Breast epithelium (tissue), 4 donors: ENCODE results near the gene KCNG4. TPM values are rescaled to one million over a fixed set of nuclear protein-coding genes. Genes with fewer than 3 reads are reported as not detected.
A peak's percentile ranks its signal among the peaks of the same experiment; 100 is the strongest.

Experiments used
- DNase-seq, 2 donors: peaks; one replicate each; pipeline ENCODE4 v3.0.0-alpha.2; 2019; ENCODE audit warnings: low spot score in 2 of 2
- H3K27ac ChIP-seq, 2 donors: fragments of 200-600 bp; sonication (generic) in 1 of 2; one replicate each; pipeline ENCODE4 v1.5.1; 2016 to 2019; ENCODE audit warnings: mild to moderate bottlenecking in 1 of 2
- H3K27me3 ChIP-seq, 2 donors: fragments of 200-600 bp; sonication (generic) in 1 of 2; one replicate each; pipeline versions ENCODE4 v1.5.1 to v1.6.0; 2017 to 2019; ENCODE audit warnings: control low read depth in 1 of 2, mild to moderate bottlenecking in 1 of 2
- H3K36me3 ChIP-seq: fragments of 200-600 bp; one replicate; pipeline ENCODE4 v1.5.1; 2019
- H3K4me1 ChIP-seq, 2 donors: fragments of 200-600 bp; sonication (generic); one replicate each; pipeline ENCODE4 v1.5.1; 2016 to 2019; ENCODE audit warnings: control low read depth in 1 of 2
- H3K4me3 ChIP-seq, 3 donors: fragments of 200-600 bp; sonication (generic); 1 replicate in 2 of 3; 2 replicates in 1 of 3; pipeline ENCODE4 v1.5.1; 2016 to 2019; ENCODE audit warnings: mild to moderate bottlenecking in 3 of 3, moderate library complexity in 2 of 3
- H3K9me3 ChIP-seq, 2 donors: fragments of 200-600 bp; sonication (generic) in 1 of 2; one replicate each; pipeline ENCODE4 v1.5.1; 2016 to 2019; ENCODE audit warnings: control low read depth in 1 of 2
- POLR2A ChIP-seq: fragments of 450-650 bp; IDR thresholded peaks from one replicate; pipeline ENCODE4 v1.6.1; 2016; ENCODE audit warnings: antibody characterized with exemption, mild to moderate bottlenecking, moderate library complexity
- POLR2AphosphoS5 ChIP-seq, 3 donors: sonication (generic); formaldehyde crosslinking; IDR thresholded peaks; one replicate each; pipeline ENCODE4 v1.6.1; 2017; ENCODE audit warnings: antibody characterized with exemption in 3 of 3
- intact Hi-C: fragments of 100-400 bp; cut with DNase I; formaldehyde crosslinking; loops from one replicate; pipeline ENCODE4 v1.15.1; 2023; ENCODE audit warnings: low total_unique reads
- total RNA-seq, 3 donors: library from RNA; depleted of rRNA; stranded (reverse); fragments of >200 nt; gene quantifications; one replicate each; pipeline ENCODE4 v1.1.0, GENCODE V29; 2016
- TF ChIP-seq, protein P1 (sequence below), 3 donors: fragments of 450-650 bp; IDR thresholded peaks; one replicate each; pipeline ENCODE4 v1.5.1; 2016 to 2017; ENCODE audit warnings: antibody characterized with exemption in 3 of 3, mild to moderate bottlenecking in 3 of 3, moderate library complexity in 3 of 3

Gene KCNG4, protein sequence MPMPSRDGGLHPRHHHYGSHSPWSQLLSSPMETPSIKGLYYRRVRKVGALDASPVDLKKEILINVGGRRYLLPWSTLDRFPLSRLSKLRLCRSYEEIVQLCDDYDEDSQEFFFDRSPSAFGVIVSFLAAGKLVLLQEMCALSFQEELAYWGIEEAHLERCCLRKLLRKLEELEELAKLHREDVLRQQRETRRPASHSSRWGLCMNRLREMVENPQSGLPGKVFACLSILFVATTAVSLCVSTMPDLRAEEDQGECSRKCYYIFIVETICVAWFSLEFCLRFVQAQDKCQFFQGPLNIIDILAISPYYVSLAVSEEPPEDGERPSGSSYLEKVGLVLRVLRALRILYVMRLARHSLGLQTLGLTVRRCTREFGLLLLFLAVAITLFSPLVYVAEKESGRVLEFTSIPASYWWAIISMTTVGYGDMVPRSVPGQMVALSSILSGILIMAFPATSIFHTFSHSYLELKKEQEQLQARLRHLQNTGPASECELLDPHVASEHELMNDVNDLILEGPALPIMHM
- not detected for total RNA-seq

DNA sequence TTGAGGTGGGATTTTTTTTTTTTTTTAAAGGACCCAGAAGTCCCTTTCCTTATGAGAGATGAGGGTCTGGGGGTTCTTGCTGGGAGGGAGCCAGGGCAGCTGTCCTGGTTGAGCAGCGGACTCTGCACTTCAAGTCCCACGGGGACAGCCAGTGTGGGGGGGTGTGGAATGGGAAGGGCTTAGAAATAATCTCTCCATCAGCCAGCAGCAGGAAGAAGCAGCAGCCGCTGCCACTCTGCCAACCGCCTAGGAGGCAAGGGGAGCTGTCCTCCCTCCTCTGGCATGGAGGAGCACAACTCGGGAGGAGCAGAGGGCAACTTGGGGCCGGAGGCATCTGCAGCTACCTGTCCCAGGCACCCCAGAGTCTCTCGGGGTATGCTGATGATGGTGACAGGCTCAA lies at the start of gene KCNG4:
TSS of gene KCNG4 (minus strand) at position 104 of the 400 bp plus-strand sequence. CDS start 2,527 bp downstream, outside the sequence.
- TF ChIP-seq POLR2A: no peak
- TF ChIP-seq, protein P1, sequence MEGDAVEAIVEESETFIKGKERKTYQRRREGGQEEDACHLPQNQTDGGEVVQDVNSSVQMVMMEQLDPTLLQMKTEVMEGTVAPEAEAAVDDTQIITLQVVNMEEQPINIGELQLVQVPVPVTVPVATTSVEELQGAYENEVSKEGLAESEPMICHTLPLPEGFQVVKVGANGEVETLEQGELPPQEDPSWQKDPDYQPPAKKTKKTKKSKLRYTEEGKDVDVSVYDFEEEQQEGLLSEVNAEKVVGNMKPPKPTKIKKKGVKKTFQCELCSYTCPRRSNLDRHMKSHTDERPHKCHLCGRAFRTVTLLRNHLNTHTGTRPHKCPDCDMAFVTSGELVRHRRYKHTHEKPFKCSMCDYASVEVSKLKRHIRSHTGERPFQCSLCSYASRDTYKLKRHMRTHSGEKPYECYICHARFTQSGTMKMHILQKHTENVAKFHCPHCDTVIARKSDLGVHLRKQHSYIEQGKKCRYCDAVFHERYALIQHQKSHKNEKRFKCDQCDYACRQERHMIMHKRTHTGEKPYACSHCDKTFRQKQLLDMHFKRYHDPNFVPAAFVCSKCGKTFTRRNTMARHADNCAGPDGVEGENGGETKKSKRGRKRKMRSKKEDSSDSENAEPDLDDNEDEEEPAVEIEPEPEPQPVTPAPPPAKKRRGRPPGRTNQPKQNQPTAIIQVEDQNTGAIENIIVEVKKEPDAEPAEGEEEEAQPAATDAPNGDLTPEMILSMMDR (IDR thresholded peaks at IDR 0.05): no peak
- TF ChIP-seq POLR2AphosphoS5 (IDR thresholded peaks at IDR 0.05): no peak
- no peak for DNase-seq
- no peaks in the 10 kb centered on the region for H3K9me3 ChIP-seq
- peaks cover 0 to 3% of the 10 kb centered on the region in 2 donors for H3K27me3 ChIP-seq
- no peak within 1 kb of the TSS for H3K27ac ChIP-seq
- no peaks in the 10 kb centered on the region for H3K4me1 ChIP-seq
- intact Hi-C loops: no loop called here
- no peak within 1 kb of the TSS for H3K4me3 ChIP-seq
- H3K36me3 ChIP-seq: no peaks in the 10 kb centered on the region

DNA sequence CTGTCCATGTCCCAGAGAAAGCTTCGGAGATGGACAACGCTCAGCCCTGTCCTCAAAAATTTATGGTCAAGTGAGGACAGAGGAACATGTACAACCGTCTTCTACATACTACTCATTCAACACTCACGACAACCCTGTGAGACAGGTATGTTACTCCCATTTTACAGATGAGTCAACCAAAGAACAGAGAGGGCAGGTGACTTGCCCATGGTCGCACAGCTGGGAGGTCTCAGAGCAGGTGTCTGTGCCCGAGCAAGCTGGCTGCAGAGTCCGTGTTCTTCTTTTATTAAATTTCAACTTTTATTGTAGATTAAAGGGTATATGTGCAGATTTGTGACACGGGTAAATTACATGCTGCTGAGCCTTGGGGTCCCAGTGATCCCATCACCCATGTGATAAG lies 49.1 kb upstream of the KCNG4 start:
- H3K9me3 ChIP-seq: no peaks in the 10 kb centered on the region
- DNase-seq: no peak
- no peak overlapping the region for H3K4me3 ChIP-seq
- H3K27me3 ChIP-seq: peaks cover 0 to under 1% of the 10 kb centered on the region in 2 donors
- TF ChIP-seq POLR2A (no peak), POLR2AphosphoS5 (IDR thresholded peaks at IDR 0.05) (no peak)
- TF ChIP-seq, protein P1 (IDR thresholded peaks at IDR 0.05): no peak
- H3K36me3 ChIP-seq: no peaks in the 10 kb centered on the region
- no peaks in the 10 kb centered on the region for H3K4me1 ChIP-seq
- intact Hi-C loops: no loop called here
- H3K27ac ChIP-seq: no peak overlapping the region

DNA sequence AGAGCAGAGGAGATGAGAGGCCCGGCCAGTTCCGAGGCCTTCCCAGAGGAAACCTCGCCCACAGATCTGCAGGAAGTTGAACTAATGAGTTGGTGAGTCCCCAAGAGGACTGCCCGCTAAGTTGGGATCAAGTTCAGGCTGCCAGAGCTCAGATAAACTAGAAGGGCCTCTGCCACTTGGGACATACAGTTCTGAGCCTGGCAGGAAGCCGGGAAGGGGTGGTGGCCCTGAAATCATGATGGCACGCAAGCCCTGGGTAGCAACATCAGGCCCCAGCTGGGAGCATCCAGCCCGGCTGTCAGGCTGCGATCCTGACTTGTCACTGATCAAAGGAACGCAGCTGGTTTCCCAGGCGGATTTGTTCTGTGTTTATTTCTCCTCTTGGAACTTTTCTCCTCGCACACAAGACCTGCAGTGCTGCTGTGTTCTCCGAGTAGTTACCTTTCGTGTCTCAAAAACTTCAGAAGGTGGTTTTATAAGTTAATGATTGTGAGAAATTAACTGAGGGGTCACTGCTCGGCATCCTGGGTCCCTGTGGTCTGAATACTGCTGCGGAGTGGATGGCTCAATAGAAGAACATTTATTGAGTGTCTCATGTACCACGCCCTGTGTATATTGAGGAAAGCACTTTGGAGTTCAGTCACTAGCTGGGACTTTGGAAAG lies 46.9 kb upstream of the KCNG4 start:
- no peak for DNase-seq
- H3K27ac ChIP-seq: peak overlapping the region in 1 of 2 donors; percentile 43
- no peaks in the 10 kb centered on the region for H3K27me3 ChIP-seq
- H3K36me3 ChIP-seq: no peaks in the 10 kb centered on the region
- intact Hi-C loops: no loop called here
- TF ChIP-seq POLR2A (no peak), POLR2AphosphoS5 (IDR thresholded peaks at IDR 0.05) (peak in 2 of 3 donors; percentile 34 to 54)
- TF ChIP-seq, protein P1 (IDR thresholded peaks at IDR 0.05): no peak
- H3K4me3 ChIP-seq: no peak overlapping the region
- no peaks in the 10 kb centered on the region for H3K4me1 ChIP-seq
- no peaks in the 10 kb centered on the region for H3K9me3 ChIP-seq

DNA sequence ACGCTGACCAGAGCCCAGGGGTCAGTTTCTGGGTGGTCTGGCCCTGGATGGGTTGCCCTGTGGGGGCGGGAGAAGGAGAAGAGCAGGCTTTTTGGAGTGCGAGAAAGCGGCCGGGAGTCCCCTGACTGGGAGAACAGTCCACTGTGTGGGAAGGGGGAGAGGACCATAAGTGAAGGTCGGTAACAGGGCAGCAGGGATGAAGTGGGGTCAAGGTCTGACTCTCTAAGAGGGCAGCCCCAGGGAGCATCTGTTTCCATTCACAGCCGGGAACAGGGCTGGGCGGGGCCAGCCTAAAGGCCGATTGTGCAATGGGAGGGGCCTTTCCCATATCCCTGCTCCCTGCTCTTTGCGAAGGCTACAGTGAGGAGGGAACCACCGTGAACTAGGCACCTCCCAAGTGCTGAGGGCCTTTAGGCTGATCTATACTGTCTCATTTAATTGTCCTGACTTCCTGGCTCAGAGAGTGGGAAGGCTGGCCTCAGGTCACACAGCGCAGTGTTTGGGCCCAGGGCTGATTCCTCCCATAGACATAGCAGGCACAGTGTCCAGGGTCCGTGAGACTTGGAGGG lies 44.4 kb upstream of the KCNG4 start:
- Histone ChIP-seq H3K9me3 (no peaks in the 10 kb centered on the region), H3K27me3 (no peaks in the 10 kb centered on the region), H3K4me1 (no peaks in the 10 kb centered on the region), H3K4me3 (no peak overlapping the region), H3K36me3 (no peaks in the 10 kb centered on the region), H3K27ac (peak overlapping the region in 1 of 2 donors; percentile 83)
- peak in 2 of 3 donors; percentile 25 to 39 for TF ChIP-seq POLR2AphosphoS5 (IDR thresholded peaks at IDR 0.05)
- TF ChIP-seq, protein P1 (IDR thresholded peaks at IDR 0.05): no peak
- no peak for DNase-seq
- intact Hi-C loops: no loop called here
